ENCODE results near the gene DNAAF8.

- TF ChIP-seq CTCF (IDR thresholded peaks at IDR 0.05) = no peak
- no peak for TF ChIP-seq POLR2A (IDR thresholded peaks at IDR 0.05)
These were observed 62.9 kb downstream of the DNAAF8 start for GRCh38 chr16:4796982-4797804.
